WTC11 (cell line): Measurements from ENCODE around the gene CAPZB.

ENCODE experiments used
- GABPB1 ChIP-seq: sonication (generic); formaldehyde crosslinking; IDR thresholded peaks from 2 replicates; pipeline ENCODE4 v1.8.1; 2023; ENCODE audit warnings: mild to moderate bottlenecking, missing genetic modification reagents
- IRF2 ChIP-seq: sonication (generic); formaldehyde crosslinking; IDR thresholded peaks from 2 replicates; pipeline ENCODE4 v1.8.0; 2022; ENCODE audit warnings: low read depth, missing genetic modification reagents, borderline replicate concordance
- MAX ChIP-seq: sonication (generic); formaldehyde crosslinking; IDR thresholded peaks from 2 replicates; pipeline ENCODE4 v1.8.0; 2022; ENCODE audit warnings: mild to moderate bottlenecking, missing genetic modification reagents
- NFYB ChIP-seq: sonication (generic); formaldehyde crosslinking; conservative IDR thresholded peaks from 2 replicates; pipeline ENCODE4 v1.8.0; 2022; ENCODE audit warnings: low read depth, missing genetic modification reagents
- RELA ChIP-seq: sonication (generic); formaldehyde crosslinking; IDR thresholded peaks from 2 replicates; pipeline ENCODE4 v1.8.1; 2022; ENCODE audit warnings: missing genetic modification reagents, mild to moderate bottlenecking, borderline replicate concordance
- ZNF232 ChIP-seq: sonication (generic); formaldehyde crosslinking; IDR thresholded peaks from 2 replicates; pipeline ENCODE4 v1.8.0; 2022; ENCODE audit warnings: mild to moderate bottlenecking, missing genetic modification reagents
- TF ChIP-seq, protein P1 (sequence below): fragments of 200-600 bp; IDR thresholded peaks from 2 replicates; pipeline ENCODE4 v1.8.0; 2022; ENCODE audit warnings: antibody characterized with exemption

- TF ChIP-seq RELA = no peak
- TF ChIP-seq, protein P1, sequence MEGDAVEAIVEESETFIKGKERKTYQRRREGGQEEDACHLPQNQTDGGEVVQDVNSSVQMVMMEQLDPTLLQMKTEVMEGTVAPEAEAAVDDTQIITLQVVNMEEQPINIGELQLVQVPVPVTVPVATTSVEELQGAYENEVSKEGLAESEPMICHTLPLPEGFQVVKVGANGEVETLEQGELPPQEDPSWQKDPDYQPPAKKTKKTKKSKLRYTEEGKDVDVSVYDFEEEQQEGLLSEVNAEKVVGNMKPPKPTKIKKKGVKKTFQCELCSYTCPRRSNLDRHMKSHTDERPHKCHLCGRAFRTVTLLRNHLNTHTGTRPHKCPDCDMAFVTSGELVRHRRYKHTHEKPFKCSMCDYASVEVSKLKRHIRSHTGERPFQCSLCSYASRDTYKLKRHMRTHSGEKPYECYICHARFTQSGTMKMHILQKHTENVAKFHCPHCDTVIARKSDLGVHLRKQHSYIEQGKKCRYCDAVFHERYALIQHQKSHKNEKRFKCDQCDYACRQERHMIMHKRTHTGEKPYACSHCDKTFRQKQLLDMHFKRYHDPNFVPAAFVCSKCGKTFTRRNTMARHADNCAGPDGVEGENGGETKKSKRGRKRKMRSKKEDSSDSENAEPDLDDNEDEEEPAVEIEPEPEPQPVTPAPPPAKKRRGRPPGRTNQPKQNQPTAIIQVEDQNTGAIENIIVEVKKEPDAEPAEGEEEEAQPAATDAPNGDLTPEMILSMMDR = no peak
- no peak for TF ChIP-seq NFYB (CRISPR knock-in tag)
- no peak for TF ChIP-seq MAX
- TF ChIP-seq GABPB1 (CRISPR knock-in tag) = no peak
- no peak for TF ChIP-seq ZNF232 (CRISPR knock-in tag)
- no peak for TF ChIP-seq IRF2 (CRISPR knock-in tag)
Observed at GRCh38 chr1:19458815-19459417, 26.4 kb downstream of the CAPZB start.
